GM19035 (cell line): Measurements from ENCODE around the gene PRSS8.
"Not testable (repeated sequence)": the region's sequence is repeated elsewhere in the genome, so short reads cannot be mapped to it uniquely, and the experiment has no call there.

Experiments
- ATAC-seq: cut with Tn5 transposase; IDR thresholded peaks from one replicate; pipeline ENCODE4 v1.9.1; 2021; ENCODE audit not compliant: unreplicated experiment

PRSS8 gene

DNA sequence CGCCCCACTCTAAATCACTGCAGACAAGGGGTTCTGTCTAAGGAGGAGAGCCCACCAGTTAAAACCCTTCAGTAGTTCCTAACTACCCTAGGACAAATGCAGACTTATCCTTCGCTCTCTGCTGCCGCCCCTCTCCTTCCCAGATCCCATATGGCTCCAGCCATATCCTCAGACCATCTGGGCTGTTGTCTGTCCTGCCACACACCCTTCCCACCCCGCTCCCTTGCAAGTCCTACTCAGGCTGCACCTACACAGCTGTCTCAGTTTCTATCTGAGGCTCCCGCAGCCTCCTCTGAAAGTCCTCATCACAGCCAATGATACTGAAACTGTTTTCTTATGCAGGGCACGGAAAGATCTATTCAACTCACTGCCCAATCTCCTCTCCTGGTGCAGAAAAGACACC is 28.1 kb downstream of the PRSS8 start:
- peak; percentile 48 for ATAC-seq

DNA sequence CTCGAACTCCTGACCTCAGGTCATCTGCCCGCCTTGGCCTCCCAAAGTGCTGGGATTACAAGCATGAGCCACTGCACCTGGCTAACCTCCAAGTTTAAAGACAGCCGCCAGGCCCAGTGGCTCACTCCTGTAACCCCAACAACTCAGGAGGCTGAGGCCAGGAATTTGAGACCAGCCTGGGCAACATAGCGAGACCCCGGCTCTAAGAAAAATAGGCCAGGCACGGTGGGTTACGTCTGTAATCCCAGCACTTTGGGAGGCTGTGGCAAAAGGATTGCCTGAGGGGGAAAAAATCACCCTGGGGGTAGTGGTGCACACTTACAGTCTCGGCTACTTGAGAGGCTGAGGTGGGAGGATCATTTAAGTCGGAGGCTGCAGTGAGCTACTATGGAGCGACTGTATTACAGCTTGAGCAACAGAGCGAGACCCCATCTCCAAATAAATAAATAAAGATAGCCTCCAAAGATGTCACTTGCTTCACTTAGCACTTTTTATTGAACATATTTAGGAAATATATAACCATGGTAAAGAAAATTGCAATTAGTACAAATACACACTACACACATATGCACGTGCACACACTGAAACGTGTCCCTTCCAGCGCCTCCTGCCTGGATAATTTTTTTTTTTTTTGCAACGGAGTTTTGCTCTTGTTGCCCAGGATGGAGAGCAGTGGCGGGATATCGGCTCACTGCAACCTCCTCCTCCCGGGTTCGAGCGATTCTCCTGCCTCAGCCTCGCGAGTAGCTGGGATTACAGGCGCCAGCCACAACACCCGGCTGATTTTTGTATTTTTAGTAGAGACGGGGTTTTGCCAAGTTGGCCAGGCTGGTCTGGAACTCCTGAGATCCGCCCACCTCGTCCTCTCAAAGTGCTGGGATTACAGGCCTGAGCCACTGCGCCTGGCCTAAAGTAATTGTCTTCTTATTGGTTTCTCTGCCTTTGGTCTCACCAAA is 28.7 kb downstream of the PRSS8 start:
- no peak for ATAC-seq

DNA sequence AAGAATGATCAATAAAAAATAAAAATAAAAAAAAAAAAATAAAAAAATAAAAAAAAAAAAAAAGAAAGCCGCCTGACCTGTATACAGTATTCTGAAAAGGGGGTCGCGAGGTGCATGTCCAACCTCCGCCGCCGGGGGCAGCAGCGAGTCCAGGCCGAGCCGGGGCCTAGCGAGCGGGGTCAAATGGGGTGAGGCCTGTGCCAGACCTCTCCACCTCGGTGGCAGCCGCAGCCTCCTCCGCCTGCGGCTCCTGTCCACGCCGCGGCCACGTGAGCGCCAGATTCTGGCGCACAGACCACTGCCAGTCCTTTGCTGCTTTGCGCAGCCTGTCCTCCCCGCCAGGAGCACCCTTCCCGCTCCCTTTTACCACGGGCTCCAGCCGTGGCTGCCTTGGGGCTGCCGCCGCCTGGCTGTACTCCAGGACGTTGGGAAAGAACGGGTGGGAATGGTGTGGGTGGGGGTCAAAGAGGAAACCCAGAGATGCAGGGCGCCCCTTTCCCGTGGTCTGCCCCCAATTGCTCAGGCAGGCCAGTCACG is 29.8 kb downstream of the PRSS8 start:
- no peak for ATAC-seq

DNA sequence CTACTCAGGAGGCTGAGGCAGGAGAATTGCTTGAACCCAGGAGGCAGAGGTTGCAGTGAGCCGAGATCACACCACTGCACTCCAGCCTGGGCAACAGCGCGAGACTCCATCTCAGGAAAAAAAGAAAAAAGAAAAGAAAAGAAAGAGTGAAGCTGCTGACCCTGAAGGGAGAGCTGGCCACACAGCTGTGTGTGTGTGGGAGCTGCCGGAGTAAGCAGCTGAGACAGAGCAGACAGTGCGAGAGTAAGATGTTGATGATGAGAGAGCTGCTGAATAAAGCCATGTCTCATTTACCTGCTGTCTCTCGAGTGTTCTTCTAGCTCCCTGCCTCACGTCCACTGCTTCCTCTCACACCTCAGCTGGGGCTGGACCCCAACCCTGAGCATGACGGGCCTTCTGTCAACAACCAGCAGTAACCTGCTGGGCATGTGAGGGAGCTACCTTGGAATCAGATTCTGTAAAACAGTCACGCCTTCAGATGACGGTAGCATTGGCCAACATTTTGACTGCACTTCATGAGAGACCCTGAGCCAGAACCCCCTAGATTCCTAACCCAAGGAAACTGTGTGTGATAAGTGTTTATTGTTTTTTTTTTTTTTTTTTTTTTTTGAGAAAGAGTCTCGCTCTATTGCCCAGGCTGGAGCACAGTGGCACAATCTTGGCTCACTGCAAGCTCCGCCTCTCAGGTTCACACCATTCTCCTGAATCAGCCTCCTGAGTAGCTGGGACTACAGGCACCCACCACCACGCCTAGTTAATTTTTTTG is 34.5 kb downstream of the PRSS8 start:
- ATAC-seq, result not testable (repeated sequence)

DNA sequence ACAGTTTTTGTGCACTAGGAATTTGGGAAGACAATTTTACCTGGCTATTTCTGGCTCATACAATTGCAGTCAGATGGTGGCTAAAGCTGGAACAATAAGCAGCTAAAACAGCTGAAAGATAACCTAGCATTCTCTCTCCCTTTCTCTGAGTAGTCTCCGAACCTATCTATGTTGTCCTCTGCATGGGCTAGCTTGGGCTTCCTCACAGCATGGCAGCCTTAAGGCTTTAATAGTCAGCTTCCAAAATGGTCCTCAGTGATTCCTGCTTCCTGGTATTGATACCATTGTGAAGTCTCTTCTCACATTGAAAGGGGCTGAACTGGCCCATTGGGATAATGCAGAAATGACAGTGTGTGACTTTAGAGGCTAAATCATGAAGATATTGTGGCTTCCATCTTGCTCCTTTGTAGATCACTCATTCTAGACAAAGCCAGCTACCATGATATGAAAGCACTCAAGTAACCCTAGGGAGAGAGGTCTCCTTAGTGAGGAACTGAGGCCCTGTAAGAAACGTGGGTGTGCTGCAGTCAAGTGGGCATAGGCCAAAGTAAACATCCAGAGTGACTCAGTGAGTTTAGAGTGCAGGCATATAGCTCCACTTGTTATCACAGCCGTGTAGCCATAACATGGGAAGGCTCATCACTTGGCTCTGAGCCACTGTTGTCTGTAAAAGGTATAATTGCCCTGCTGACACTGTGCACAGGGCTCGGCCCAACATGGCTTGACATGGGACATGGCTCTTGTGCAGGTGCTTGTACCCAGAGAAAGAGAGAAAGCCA is 35.5 kb downstream of the PRSS8 start:
- no peak for ATAC-seq

DNA sequence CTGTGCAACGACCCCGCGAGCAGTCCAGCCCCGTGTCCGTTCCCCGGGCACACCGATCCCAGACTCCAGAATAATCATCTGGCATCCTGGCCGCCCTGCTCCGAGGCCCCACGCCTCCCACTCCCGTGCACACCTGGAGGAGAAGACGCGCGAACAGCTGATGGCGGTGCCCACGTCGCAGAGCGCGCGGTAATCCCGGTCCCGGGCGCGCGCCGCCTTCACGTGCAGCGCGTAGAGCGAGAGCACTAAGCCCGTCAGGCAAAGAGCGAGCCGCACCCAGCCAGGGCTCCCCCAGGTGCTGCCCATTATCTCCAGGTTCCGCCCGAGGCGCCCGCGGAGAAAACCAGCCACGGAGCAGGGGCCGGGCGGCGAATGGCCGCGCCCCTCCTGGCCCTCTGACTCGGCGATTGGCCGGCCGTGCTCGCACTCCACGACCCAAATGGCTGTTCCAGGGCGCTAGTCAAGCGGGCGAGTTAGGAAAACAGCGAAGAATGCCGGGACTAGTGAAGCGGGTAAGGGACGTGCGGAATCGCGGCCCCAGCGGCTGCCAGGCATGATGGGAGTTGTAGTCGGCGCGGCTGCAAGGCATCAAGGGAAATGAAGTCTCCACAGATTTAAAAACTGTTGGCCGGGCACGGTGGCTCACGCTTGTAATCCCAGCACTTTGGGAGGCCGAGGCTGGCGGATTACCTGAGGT is 41.0 kb downstream of the PRSS8 start, which contains the start of gene VKORC1:
VKORC1 (minus strand) TSS at position 374 of the 697 bp plus-strand sequence; CDS start at position 306, 68 bp downstream.
- ATAC-seq, result peak; percentile 80

DNA sequence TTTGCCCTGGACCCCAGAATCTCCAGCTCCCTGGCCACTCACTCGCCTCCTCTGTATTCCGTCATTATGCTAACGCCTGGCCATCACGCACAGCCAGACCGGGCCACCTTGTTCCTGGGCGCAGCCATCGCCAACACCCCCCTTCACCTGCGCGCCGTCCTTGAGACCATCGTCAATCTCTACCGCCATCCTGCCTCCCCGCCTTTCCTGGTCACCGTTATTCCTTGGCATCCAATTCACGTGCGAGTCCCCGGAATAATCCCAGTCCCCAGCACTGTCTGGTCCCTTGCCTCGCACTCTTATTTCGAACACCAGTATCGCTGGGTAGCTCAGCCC is 41.5 kb downstream of the PRSS8 start:
- ATAC-seq, result no peak

DNA sequence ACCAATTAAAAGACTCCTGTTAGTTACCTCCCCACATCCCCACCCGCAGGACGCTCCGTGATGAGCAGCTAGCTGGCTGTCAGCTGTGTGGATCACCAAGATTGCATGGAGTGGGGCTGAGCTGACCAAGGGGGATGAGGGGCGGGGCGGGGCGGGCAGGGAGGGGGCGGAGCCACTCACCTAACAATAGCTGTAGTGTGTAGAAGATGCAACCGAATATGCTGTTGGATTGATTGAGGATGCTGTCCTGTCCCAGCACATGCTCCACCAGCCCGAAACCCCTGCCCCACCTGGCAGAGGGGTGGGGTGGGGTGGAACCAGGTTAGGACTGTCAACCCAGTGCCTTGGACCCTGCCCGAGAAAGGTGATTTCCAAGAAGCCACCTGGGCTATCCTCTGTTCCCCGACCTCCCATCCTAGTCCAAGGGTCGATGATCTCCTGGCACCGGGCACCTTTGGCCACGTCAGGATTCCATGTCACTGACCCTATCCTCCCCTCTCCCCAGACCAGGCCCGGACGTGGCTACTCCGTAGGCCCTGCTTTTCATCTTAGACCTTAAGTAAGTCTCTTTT is 42.3 kb downstream of the PRSS8 start:
- no peak for ATAC-seq

DNA sequence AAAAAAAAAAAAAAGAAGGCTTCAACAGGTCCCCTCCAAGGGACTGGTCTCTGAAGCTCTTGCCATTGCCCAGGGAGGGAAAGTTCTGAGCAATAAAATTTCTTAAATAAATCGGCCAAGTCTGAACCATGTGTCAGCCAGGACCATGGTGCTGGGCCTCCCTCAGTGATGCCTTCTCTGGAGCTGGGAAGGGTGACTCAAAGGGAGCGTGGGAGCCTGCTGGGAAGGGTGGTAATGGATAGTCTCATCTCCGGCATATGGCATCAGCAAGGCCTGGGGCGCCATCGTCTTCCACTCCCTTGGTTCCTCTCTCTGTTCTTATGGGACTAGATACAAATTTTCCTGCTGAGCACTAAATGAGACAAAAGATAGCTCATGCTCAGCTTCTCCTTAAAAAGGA is 43.2 kb downstream of the PRSS8 start:
- no peak for ATAC-seq

DNA sequence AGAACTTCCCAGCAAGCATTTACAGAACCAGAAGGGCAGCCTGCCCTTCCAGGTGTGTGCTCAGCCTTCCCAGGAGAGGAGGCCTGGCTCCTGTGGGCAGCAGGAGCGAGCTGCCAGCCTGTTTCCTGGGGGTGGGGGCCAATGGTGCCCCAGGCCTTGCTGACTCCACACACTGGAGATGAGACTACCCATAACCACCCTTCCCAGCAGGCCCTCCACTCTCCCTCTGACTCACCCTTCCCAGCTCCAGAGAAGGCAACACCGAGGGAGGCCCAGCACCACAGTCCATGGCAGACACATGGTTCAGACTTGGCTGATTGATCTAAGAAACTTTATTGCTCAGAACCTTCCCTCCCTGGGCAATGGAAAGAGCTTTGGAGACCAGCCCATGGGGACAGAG is 45.0 kb downstream of the PRSS8 start:
- no peak for ATAC-seq

DNA sequence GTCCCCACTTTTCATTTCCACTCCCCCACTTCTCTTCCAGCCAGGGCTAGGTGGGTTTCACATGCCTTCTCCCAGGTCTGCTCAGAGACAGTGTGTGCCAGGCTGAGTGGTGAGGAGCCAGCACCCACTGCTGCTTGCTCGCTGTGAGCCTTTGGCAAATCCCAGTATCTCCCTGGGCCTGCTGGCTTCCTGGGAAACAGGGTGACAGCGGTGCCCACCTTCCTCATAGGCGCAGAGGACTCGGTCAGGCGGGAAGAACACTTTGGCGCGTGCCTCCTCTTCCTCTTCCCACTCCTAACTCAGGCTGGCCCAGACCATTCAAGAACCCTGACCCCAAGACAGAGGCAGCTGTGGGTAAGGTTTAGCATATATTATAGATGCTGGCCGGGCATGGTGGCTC is 46.3 kb downstream of the PRSS8 start:
- no peak for ATAC-seq

DNA sequence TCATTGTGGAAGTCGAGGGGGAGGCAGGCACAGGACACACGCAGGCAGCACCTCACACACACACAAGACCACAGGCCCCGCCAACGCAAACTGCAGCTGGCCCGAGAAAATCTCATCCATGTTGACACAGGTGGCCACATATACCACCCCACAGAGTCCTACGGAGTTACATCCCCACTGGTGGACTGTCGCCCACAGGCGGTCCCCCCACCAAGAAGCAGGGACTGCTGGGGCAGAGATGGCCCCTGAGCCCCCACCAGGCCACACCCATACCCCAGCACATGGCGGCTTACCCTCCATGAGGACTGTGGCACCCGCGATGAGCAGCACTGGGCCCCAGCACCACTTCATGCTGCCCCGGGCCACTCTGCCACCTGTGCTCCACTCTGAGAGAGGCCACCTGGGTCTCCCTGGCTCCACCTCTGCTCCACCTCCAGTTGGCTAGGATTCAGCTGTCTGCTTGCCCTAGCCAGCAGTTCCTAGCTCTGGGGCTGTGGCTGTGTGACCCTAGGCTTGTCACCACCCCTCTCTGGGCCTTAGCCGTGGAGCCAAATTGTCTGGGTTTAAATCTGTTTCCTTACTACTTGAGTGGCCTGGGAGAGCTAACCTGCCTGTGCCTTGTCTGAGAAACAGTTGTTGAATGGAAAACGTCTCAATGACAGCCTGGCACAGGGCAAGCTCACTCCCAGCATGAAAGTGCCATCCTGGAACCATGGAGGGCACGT is 46.9 kb downstream of the PRSS8 start, which contains the start of gene PRSS53:
PRSS53 (minus strand) TSS at position 485 of the 725 bp plus-strand sequence; CDS start at position 351, 134 bp downstream.
- no peak for ATAC-seq

DNA sequence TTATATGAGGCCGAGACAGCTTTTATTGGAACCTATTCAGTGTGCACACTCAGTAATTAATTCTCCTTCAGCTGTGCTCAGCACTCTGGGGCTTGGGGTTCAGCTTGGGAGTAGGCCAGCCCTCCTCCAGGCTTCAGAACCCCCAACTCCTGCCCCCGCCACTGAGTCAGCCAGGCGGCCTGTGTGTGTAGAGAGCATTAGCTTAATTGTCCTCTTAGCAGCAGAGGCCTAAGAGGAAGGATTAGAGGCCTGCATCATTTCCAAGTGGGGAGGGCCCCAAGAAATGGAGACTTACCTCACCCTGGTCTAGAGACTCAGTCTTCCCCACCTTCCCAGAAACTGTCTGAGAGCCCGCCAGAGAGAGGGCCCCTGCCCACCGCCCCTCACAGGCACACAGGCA is 47.6 kb downstream of the PRSS8 start:
- ATAC-seq, result no peak

DNA sequence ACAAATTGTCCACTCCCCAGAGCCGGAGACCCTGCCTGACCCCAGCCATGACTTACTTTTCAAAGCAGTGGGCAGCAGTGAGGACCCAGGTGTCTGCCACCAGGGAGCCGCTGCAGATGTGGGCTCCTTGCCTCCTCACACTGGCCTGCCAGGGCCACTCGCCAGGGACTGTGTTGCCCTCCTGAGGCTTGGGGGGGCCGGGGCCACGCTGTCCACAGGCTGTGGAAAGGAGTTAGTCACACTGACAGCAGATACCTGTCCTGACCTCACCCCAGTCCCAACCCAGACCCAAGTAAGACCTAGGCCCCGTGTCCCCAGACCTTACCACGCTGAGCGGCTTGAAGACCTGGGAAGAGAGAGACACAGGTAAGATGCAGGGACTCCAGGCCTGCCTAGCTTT is 48.0 kb downstream of the PRSS8 start:
- ATAC-seq, result no peak

DNA sequence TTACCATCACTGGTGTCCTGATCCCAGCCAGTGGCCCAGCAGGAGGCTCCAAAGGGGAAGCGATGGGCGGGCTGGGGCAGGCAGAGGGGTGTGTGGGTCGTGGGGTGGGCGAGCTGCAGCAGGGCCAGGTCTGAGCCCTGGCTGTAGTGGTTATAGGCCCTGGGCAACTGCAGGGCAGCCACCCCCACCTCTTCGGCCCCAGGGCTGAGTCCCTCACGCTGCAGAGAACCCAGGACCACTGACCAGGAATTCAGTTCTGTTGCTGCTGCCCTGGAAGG is 49.0 kb downstream of the PRSS8 start:
- no peak for ATAC-seq

DNA sequence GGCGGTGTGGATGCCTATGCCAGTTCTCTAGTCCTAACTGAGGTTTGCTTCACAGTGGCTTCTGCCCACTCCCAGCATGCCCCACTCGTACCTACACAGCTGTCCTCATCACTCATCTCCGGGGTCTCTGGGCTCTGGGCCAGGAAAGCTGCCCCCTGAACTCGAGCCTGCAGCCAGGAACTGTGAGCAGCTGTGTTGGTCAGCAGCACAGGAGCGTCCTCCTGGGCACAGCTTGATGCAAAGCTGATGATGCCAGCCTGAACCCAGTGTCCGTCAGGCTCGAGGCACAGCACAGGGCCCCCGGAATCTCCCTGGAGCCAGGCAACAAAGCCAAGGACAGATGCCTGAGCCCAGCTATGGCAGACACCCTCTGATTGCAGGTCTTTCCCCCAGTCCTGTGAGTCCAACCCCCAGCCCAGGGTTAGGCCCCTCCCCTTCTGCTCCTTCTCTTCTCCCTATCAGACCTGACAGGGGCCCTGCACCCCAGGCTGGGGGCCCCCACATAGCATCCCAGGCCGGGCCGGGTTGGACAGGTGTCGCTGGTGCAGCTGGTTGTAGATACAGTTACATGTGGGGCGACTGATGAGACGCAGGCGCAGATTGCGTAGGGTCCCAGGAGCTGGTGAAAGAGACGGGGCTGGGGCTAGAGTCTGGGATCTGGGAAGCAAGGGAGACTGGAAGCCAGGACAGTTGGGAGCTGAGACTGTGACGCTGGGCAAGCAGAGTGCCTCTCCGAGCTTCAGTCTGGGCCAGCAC is 49.5 kb downstream of the PRSS8 start:
- ATAC-seq, result no peak

DNA sequence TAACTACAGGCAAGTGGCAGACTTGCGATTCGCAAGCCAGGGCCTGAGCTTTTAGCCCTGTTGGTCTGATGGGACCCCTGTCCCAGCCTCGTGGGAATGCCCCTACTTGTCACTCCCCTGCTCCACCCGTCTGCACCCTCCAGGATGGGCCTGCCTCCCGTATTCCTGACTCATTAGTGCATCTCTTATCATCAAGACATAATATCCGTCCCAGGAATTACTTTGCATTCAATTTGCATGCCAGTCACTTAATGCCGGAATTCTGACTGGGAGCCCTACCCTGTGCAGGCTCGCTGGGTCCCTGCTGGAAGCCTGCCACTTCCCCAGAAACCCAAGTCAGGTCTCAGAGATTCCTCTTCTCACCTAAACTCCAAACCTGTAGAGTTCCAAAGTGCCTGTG is 50.1 kb downstream of the PRSS8 start:
- no peak for ATAC-seq

DNA sequence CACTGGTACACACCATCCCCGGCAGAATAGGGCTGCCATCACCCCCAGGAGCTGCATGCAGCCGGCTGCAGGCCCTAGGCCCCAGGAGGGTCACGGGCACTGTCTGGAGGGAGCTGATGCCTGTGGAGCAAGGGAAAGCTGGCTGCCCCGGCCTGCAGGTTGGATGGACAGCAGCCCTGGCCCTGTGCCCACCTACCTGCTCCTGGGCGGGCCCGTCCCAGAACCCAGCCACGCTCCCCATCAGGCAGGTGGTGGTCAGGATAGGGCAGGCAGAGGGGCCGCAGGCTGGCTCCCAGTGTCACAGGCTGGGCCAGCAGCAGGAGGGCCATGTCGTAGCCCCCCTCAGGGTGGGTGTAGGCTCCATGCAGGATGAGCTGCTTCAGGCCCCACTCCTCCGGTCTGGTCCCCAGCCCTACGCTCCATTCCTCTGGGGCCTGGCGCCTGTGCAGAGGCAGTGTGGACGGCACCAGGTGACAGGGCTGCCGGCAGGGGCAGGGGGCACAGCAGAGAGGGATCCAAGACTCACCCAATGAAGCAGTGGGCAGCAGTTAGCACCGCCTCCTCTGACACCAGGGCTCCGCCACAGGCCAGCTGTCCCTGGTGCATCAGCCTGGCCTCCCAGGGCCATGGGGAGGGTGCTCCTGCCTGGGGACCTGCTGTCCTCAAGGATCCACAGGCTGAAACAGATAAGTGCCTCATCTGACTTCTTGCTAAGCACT is 50.8 kb downstream of the PRSS8 start:
- ATAC-seq, result no peak
